Mammary epithelial cell (primary cell): ENCODE measurements around the gene LINC00305.
A peak's percentile ranks its signal among the peaks of the same experiment; 100 is the strongest.

Experiments used
- EZH2 ChIP-seq: IDR thresholded peaks from 2 replicates; pipeline ENCODE4 v1.6.1; 2012; ENCODE audit warnings: low read length, inconsistent platforms, borderline replicate concordance
- TF ChIP-seq, protein P1 (sequence below), 2 donors: IDR thresholded peaks in 1 of 2; conservative IDR thresholded peaks in 1 of 2; 2 replicates each; pipeline ENCODE4 v1.5.1; 2011 to 2012; ENCODE audit warnings: inconsistent platforms in 2 of 2, low read length in 2 of 2, mild to moderate bottlenecking in 2 of 2, control low read depth in 1 of 2, low read depth in 1 of 2; ENCODE audit not compliant: insufficient read depth in 1 of 2; ENCODE audit errors: extremely low read depth in 1 of 2

DNA sequence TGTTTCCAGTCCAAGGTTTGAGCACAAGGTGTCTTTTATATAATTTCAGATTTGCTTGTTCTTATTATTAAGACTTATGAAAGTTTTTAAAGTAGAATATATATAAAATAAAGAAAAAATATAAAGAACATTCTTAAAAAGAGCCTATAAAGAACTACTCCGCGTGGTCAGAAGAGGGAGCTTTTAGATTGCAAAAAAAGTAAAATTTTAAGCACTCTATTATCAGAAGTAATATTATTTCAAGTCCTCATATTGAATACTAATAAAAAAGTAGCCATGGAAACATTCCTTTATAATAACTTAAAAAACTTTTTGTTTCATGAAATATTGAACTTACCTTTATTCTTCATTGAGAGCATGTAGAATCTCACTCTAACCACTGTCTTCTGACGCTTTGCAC is 51.4 kb downstream of the LINC00305 start:
- TF ChIP-seq EZH2 = no peak
- TF ChIP-seq, protein P1, sequence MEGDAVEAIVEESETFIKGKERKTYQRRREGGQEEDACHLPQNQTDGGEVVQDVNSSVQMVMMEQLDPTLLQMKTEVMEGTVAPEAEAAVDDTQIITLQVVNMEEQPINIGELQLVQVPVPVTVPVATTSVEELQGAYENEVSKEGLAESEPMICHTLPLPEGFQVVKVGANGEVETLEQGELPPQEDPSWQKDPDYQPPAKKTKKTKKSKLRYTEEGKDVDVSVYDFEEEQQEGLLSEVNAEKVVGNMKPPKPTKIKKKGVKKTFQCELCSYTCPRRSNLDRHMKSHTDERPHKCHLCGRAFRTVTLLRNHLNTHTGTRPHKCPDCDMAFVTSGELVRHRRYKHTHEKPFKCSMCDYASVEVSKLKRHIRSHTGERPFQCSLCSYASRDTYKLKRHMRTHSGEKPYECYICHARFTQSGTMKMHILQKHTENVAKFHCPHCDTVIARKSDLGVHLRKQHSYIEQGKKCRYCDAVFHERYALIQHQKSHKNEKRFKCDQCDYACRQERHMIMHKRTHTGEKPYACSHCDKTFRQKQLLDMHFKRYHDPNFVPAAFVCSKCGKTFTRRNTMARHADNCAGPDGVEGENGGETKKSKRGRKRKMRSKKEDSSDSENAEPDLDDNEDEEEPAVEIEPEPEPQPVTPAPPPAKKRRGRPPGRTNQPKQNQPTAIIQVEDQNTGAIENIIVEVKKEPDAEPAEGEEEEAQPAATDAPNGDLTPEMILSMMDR (conservative IDR thresholded peaks at IDR 0.05 in 1 of 2, IDR thresholded peaks at IDR 0.05 in 1 of 2; ENCODE audit: extremely low read depth in 1 of 2, insufficient read depth in 1 of 2, low read depth in 1 of 2, low read length in 2 of 2) = peak; percentile 5 to 14
